ENCODE measurements around the gene ABTB2.

The ABTB2 gene

GRCh38 chr11:34161361-34161760, 196.4 kb downstream of the ABTB2 start:
- DNase-seq: no peak

GRCh38 chr11:34160791-34161190, 197.0 kb downstream of the ABTB2 start:
- no peak for DNase-seq

- DNase-seq: no peak
Measured at GRCh38 chr11:34160049-34160721, 197.6 kb downstream of the ABTB2 start.

GRCh38 chr11:34158661-34159060, 199.1 kb downstream of the ABTB2 start:
- DNase-seq: no peak

GRCh38 chr11:34157163-34157562, 200.6 kb downstream of the ABTB2 start:
- no peak for DNase-seq

- no peak for DNase-seq
Measured at GRCh38 chr11:34155757-34156062, 202.1 kb downstream of the ABTB2 start.

- DNase-seq: no peak
Measured at GRCh38 chr11:34155057-34155756, 202.6 kb downstream of the ABTB2 start.

- DNase-seq: peak; percentile 11 to 43
Measured at GRCh38 chr11:34154059-34154875, 203.5 kb downstream of the ABTB2 start.

GRCh38 chr11:34151916-34152845, 205.6 kb downstream of the ABTB2 start:
- DNase-seq: no peak

- no peak for DNase-seq
Measured at GRCh38 chr11:34151166-34151565, 206.6 kb downstream of the ABTB2 start.

GRCh38 chr11:34150494-34151151, 207.2 kb downstream of the ABTB2 start:
- DNase-seq: no peak

- no peak for DNase-seq
Measured at GRCh38 chr11:34149786-34150185, 208.0 kb downstream of the ABTB2 start.

GRCh38 chr11:34149274-34149673, 208.5 kb downstream of the ABTB2 start:
- no peak for DNase-seq

- no peak for DNase-seq
Measured at GRCh38 chr11:34148504-34149165, 209.2 kb downstream of the ABTB2 start.

GRCh38 chr11:34147581-34147980, 210.2 kb downstream of the ABTB2 start:
- no peak for DNase-seq

- DNase-seq: no peak
Measured at GRCh38 chr11:34146866-34147265, 210.9 kb downstream of the ABTB2 start.

GRCh38 chr11:34146411-34146810, 211.4 kb downstream of the ABTB2 start:
- no peak for DNase-seq

- DNase-seq: no peak
Measured at GRCh38 chr11:34145847-34146381, 211.9 kb downstream of the ABTB2 start.

GRCh38 chr11:34145073-34145472, 212.7 kb downstream of the ABTB2 start:
- no peak for DNase-seq

- DNase-seq: no peak
Measured at GRCh38 chr11:34143048-34143447, 214.8 kb downstream of the ABTB2 start.

GRCh38 chr11:34140149-34140548, 217.7 kb downstream of the ABTB2 start:
- no peak for DNase-seq
